GM19023 (cell line): ENCODE measurements around the gene PLXNA4.
"Not testable (repeated sequence)": the region's sequence is repeated elsewhere in the genome, so short reads cannot be mapped to it uniquely, and the experiment has no call there.

Experiments used
- ATAC-seq: cut with Tn5 transposase; IDR thresholded peaks from one replicate; pipeline ENCODE4 v1.9.1; 2021; ENCODE audit warnings: mild to moderate bottlenecking, moderate library complexity; ENCODE audit not compliant: unreplicated experiment

Gene PLXNA4

GRCh38 chr7:132397070-132397469 is 179.2 kb downstream of the PLXNA4 start:
- no peak for ATAC-seq

GRCh38 chr7:132395361-132395760 is 180.9 kb downstream of the PLXNA4 start:
- no peak for ATAC-seq

GRCh38 chr7:132394283-132395198 is 181.7 kb downstream of the PLXNA4 start:
- no peak for ATAC-seq

GRCh38 chr7:132393789-132394261 is 182.4 kb downstream of the PLXNA4 start:
- no peak for ATAC-seq

DNA sequence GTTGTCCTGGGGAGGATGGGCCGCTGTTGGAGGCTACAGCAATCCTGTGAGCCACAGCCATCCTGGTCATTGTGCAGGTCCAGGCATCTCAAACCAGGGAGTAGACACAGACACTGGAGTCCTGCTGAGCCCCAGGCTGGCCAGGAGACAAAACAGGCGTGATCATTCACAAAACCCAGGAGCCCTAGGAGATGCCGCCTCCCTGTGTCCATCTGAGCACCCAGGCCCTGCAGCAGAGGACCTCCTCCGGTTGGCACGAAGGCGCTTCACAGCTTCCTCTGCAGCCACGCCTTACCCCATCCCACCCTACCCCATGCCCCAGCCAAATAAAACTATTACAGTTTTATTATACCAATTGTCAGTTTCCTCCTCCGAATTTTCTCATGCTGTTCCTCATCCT is 183.6 kb downstream of the PLXNA4 start:
- ATAC-seq: no peak

GRCh38 chr7:132390705-132391104 is 185.6 kb downstream of the PLXNA4 start:
- ATAC-seq: no peak

DNA sequence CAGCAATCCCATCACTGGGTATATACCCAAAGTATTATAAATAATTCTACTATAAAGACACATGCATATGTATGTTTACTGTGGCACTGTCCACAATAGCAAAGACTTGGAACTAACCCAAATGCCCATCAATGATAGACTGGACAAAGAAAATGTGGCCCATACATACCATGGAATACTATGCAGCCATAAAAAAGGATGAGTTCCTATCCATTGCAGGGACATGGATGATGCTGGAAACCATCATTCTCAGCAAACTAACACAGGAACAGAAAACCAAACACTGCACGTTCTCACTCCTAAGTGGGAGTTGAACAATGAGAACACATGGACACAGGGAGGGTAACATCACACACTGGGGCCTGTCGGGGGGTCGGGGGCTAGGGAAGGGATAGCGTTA is 186.2 kb downstream of the PLXNA4 start:
- not testable (repeated sequence) for ATAC-seq

DNA sequence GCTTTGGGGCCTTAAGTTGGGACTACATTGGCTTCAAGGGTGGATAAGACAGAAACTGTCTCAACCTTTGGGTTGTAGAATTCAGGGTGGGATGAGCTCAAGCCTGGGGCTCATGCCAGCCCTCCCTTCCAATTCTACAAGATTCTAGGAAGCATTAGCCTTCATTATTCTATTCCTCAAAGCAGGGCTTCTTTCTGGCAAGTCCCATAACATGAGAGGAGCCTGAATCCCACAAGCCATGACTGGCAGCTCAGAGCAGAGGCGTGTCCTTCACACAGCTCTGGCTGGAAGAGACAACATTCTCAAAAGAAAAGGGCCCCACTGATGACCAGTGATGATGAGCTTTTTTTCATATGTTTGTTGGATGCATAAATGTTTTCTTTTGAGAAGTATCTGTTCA is 187.6 kb downstream of the PLXNA4 start:
- ATAC-seq: no peak

- ATAC-seq: no peak
Observed at GRCh38 chr7:132387596-132387995, 188.7 kb downstream of the PLXNA4 start.

DNA sequence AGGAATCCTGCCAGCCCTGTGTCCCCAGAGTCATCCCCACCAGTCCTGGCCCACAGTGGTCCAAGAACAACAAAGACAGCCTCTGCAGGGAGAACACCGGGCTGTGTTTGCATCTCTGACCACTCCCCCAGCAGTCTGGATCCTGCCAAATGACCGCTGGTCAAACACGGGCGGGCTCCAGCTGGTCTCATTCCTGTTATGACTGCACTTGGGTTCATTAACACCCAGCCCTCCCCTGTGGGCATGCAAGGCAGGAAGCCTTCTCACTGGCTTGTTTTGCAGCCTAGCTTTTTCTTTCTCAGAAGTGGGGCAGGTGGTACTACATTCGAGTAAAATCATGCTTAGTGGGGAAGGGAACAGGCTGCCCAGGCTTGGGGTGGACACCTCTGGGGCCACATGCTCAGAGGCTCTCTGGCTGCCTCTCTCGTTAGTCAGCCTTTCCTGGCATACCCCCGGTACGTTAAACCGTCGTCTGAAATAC is 190.0 kb downstream of the PLXNA4 start:
- no peak for ATAC-seq

DNA sequence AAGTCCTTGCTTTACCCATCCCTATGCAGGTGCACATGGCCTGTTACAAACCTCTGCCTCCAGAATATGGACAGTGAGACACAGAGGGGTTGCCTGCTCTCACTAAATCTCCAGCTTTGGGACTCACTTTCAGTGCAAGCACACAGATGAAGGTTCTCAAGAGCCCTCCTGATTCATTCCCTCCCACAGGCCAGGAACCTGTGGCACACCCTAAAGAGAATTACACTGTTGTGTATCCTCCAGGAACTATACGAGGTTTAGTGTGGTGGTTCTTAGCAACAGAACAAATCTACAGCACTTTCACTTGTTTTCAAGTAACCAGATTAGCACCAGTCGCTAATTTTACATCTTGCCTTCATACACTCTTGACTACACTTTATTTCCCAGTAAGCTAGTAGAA is 192.3 kb downstream of the PLXNA4 start:
- no peak for ATAC-seq

DNA sequence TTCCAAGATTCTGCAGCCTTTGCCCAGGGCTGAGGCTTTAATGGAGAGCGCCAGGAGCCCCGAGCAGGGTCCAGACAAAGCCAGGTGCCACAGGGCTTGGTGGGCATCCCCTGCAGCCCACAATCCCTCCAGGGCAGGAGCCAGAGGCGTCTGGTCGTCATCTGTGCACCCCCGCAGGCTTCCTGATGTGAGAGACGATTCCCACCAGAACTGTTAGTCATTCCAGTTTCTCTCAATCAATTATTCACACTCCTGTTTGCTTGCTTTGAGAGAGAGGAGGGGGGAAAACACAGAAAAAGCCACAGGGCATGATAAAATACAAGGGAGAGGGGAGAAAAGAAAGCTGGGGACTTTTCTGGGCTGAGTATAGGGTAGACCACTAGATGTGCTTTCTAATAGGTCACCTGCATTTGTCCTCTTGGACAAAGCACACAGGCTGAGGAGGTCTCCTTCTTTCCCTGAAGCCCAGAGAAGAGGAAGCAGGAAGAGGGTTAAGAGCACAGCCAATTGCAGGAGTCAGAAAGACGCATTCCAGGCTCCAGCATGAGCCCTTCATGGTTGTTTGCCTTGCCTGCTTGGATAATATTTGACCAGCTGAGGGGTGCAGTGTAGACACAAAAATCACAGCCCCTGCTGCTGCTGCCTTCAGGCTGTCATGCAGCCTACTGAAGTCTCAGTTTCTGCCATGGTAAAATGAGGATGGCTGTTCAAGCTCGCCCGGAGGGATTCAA is 194.4 kb downstream of the PLXNA4 start:
- no peak for ATAC-seq

DNA sequence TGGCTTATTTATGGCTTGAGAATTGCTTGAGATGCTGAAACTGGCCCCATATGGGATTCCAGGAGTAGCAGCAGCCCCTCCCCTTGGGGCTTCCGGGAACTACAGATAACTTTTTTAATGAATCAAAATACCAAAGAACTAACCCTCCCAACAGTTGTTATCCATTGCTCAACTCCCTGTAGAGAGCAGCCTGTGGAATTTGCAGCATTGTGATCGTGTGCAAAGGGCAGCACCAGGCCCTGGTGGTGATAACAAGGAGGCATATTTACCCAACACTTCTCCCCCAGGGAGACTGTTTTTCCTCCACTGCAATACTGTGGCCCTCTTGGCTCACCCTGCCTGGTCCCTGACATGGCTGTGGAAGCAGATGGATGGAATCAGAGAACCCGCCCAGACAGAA is 196.2 kb downstream of the PLXNA4 start:
- no peak for ATAC-seq

- no peak for ATAC-seq
Observed at GRCh38 chr7:132379292-132379691, 197.0 kb downstream of the PLXNA4 start.

DNA sequence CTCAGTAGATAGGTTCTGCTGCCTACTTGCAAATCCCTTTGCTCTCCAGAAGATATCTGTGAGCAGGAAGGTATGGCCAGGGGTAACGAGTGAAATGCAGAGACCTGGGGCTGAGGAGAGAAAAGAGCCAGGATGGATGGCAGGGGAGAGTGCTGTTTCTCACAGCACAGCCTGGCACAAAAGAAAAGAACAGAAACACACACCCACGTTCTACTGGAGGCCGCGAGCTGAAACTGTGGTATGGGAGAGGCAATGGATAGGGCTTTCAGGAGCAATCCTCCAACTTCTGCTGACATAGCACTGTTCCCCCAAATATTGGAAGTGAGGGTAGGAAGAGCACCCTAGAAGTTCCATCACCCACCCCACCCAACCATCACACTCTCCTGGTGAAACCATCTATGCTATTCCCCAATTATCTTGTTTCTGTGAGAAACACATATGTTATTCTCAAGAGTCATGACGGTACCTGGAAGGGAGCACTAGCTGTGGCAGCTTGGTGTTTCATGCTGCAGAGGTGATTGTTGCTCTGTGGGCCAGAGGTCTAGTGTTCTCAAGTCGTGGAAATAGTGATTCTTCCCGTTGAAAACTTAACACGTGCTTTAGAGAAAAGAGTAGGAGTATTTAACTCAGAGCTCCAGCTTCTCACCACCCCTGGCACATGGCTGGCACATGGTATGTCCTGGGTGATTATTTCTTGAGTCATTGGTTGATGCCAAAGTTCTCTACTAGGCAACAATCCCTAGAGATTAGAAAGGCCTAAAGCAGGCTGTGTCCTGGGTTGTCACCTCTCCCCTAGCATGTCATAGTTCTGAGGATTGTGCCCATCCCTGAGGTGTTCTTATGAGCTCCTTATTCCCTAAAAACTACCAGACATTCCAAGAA is 198.3 kb downstream of the PLXNA4 start:
- ATAC-seq: no peak

DNA sequence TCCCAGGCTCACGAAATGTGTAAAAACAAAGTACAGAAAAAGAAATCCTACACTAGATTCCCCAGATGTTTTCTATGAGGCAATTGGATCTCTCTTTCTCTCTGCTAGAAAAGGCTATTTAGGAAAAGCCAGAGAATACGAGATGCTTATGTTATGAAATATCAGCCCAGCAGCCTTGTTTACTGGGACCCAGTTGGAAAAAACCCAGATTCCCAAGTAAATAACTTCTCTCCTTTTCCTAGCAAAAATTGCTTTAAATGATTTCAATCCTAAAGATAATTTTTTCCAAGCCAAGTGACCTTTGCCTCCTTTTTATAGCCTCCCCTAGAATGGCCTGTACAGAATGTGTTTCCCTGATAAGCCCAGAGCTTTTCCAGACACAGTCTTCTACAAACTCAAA is 199.3 kb downstream of the PLXNA4 start:
- ATAC-seq: no peak

DNA sequence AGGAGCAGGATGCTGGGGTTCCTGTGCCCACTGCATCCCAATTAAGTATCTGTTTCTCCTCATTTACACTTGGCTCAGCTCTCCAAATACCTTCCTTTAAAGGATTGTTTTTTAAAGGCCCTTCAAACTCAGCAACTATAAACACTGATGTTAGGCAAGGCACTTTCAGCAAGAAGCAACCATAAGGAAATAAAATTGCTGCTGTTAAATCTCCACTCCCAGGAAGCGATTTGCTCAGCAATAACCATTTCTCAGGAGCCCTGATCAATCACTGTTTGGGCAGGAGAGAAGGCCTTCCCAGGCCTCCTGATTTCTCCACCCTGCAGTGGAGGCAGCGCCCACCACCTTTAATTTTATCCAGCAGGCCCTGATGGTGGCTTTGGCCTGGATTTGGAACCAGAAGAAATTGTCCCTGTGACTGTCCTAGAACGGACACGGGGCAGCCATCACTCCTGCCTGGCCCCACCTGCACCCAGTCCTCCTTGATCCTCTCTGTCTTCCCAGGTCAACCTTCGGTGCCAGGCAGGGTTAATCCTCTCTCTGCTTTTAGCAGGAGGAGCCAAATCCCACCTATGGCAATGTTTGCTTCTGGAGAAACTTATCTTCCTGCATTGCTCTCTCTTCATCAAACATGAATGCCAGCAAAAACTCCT is 199.8 kb downstream of the PLXNA4 start:
- ATAC-seq: no peak

- no peak for ATAC-seq
Observed at GRCh38 chr7:132373879-132374278, 202.4 kb downstream of the PLXNA4 start.

DNA sequence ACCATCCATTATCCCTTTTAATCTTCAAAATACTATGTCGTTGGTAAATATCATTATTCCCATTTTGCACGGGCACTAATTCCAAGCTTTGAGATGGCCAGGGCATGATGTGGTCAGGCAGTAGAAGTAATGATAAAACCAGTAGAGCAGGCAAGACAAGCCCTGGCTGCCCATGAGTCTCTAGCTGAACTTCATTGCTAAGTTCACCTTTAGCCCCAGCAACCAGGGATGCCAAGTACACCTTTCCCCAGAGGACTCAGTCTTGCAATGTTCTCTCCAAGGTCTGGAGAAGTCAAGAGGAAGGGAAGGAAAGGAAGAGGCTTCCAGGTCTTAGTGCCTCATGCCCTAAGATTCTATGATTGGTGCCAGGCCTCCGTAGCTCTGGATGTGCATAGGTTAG is 203.2 kb downstream of the PLXNA4 start:
- no peak for ATAC-seq

- no peak for ATAC-seq
Observed at GRCh38 chr7:132371948-132372347, 204.3 kb downstream of the PLXNA4 start.
